22Rv1 (cell line): Measurements from ENCODE around the gene NUP153.

ENCODE experiments used
- CTCF ChIP-seq: fragments of 450-650 bp; IDR thresholded peaks from 2 replicates; pipeline ENCODE4 v1.5.1; 2017; ENCODE audit warnings: mild to moderate bottlenecking
- ZFX ChIP-seq: fragments of 450-650 bp; IDR thresholded peaks from 2 replicates; pipeline ENCODE4 v1.6.1; 2017; ENCODE audit warnings: antibody characterized with exemption, borderline replicate concordance

DNA sequence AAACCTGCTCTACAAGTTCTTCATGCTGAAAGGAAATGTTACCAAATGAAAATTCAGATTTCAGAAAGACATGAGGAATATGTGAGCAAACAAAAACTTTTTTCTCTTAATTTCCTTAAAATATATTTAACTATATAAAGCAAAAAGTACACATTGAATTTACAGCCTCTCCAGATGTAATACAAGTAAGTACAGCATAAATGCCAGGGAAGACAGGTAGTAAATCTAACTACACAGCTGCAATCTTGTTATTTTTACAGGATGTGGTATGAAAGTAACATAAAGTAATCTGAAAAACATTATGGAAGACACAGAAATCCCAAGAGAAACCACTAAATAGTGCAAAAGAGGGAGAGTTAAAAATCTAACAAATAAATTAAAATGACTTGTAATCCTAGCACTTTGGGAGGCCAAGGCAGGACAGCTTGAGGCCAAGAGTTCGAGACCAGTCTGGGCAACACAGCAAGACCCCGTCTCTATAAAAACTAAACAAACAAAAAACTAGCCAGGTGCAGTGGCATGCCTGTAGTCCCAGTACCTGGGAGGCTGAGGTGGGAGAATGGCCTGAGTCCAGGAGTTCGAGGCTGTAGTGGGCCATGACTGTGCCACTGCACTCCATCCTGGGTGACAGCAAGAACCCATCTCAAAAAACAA lies 55.9 kb downstream of the NUP153 start:
- no peak for TF ChIP-seq CTCF
- no peak for TF ChIP-seq ZFX
